Ascending aorta (tissue), 2 donors: ENCODE data around the gene SLC30A10. TPM values are rescaled to one million over a fixed set of nuclear protein-coding genes. Genes with fewer than 3 reads are reported as not detected.

ENCODE experiments used
- DNase-seq, 2 donors: peaks; one replicate each; pipeline ENCODE4 v3.0.0-alpha.2; 2019; ENCODE audit warnings: low spot score in 2 of 2
- H3K27ac ChIP-seq, 2 donors: fragments of 200-600 bp; sonication (generic); one replicate each; pipeline ENCODE4 v1.5.1; 2016 to 2017; ENCODE audit warnings: mild to moderate bottlenecking in 1 of 2
- H3K27me3 ChIP-seq: fragments of 200-600 bp; sonication (generic); one replicate; pipeline ENCODE4 v1.5.1; 2017
- H3K36me3 ChIP-seq, 2 donors: fragments of 200-600 bp; sonication (generic); one replicate each; pipeline ENCODE4 v1.5.1; 2016
- H3K4me1 ChIP-seq, 2 donors: fragments of 200-600 bp; sonication (generic); one replicate each; pipeline ENCODE4 v1.5.1; 2016 to 2017; ENCODE audit warnings: mild to moderate bottlenecking in 1 of 2
- H3K4me3 ChIP-seq, 2 donors: fragments of 200-600 bp; sonication (generic); one replicate each; pipeline ENCODE4 v1.5.1; 2016 to 2017; ENCODE audit warnings: mild to moderate bottlenecking in 1 of 2
- H3K9me3 ChIP-seq, 2 donors: fragments of 200-600 bp; sonication (generic); one replicate each; pipeline ENCODE4 v1.5.1; 2016
- CTCF ChIP-seq, 3 experiments: fragments of 200-600 bp in 2 of 3; fragments of 450-650 bp in 1 of 3; sonication (generic) in 2 of 3; IDR thresholded peaks; one replicate each; pipeline ENCODE4 v1.5.1; 2016 to 2019; ENCODE audit warnings: antibody characterized with exemption in 3 of 3, mild to moderate bottlenecking in 1 of 3, moderate library complexity in 1 of 3
- intact Hi-C: fragments of 100-400 bp; cut with DNase I; formaldehyde crosslinking; loops from one replicate; pipeline ENCODE4 v1.15.1; 2023
- total RNA-seq: library from RNA; depleted of rRNA; stranded (reverse); fragments of >200 nt; gene quantifications from one replicate; pipeline ENCODE4 v1.1.0, GENCODE V29; 2016

The SLC30A10 gene
- total RNA-seq, 1 donor from 2014 or later = not detected

GRCh38 chr1:219963432-219963831 is 35.1 kb upstream of the SLC30A10 start:
- no peaks in the 10 kb centered on the region for H3K4me1 ChIP-seq
- no peaks in the 10 kb centered on the region for H3K27me3 ChIP-seq
- H3K9me3 ChIP-seq = no peaks in the 10 kb centered on the region
- H3K27ac ChIP-seq = no peak overlapping the region
- peaks cover under 1 to 9% of the 10 kb centered on the region in 2 donors for H3K36me3 ChIP-seq
- no peak for DNase-seq
- no peak for TF ChIP-seq CTCF (IDR thresholded peaks at IDR 0.05)
- intact Hi-C loops = no loop called here
- H3K4me3 ChIP-seq = no peak overlapping the region

GRCh38 chr1:219961684-219962083 is 33.3 kb upstream of the SLC30A10 start:
- no peaks in the 10 kb centered on the region for H3K36me3 ChIP-seq
- no peak overlapping the region for H3K4me3 ChIP-seq
- no peaks in the 10 kb centered on the region for H3K4me1 ChIP-seq
- intact Hi-C loops = no loop called here
- H3K27ac ChIP-seq = no peak overlapping the region
- no peaks in the 10 kb centered on the region for H3K27me3 ChIP-seq
- DNase-seq = no peak
- H3K9me3 ChIP-seq = no peaks in the 10 kb centered on the region
- no peak for TF ChIP-seq CTCF (IDR thresholded peaks at IDR 0.05)

- Histone ChIP-seq H3K9me3 (no peaks in the 10 kb centered on the region), H3K27me3 (no peaks in the 10 kb centered on the region)
- no peak for TF ChIP-seq CTCF (IDR thresholded peaks at IDR 0.05)
Observed at GRCh38 chr1:219959540-219960203, 31.3 kb upstream of the SLC30A10 start.

GRCh38 chr1:219958875-219959417 is 30.6 kb upstream of the SLC30A10 start:
- H3K27ac ChIP-seq = no peak overlapping the region
- no peaks in the 10 kb centered on the region for H3K9me3 ChIP-seq
- intact Hi-C loops = no loop called here
- H3K36me3 ChIP-seq = no peaks in the 10 kb centered on the region
- no peak for DNase-seq
- H3K4me3 ChIP-seq = no peak overlapping the region
- H3K4me1 ChIP-seq = no peaks in the 10 kb centered on the region
- H3K27me3 ChIP-seq = no peaks in the 10 kb centered on the region
- no peak for TF ChIP-seq CTCF (IDR thresholded peaks at IDR 0.05)

More at GRCh38 chr1:219959540-219960203, 31.3 kb upstream of the SLC30A10 start:
- no peak overlapping the region for H3K4me3 ChIP-seq
- no peak overlapping the region for H3K27ac ChIP-seq
- intact Hi-C loops = no loop called here
- H3K4me1 ChIP-seq = no peaks in the 10 kb centered on the region
- DNase-seq = no peak
- no peaks in the 10 kb centered on the region for H3K36me3 ChIP-seq

- intact Hi-C loops = no loop called here
- no peaks in the 10 kb centered on the region for H3K9me3 ChIP-seq
- H3K27ac ChIP-seq = no peak overlapping the region
Observed at GRCh38 chr1:219954736-219955421, 26.5 kb upstream of the SLC30A10 start.

More at GRCh38 chr1:219954736-219955421, 26.5 kb upstream of the SLC30A10 start:
- no peaks in the 10 kb centered on the region for H3K4me1 ChIP-seq
- H3K27me3 ChIP-seq = no peaks in the 10 kb centered on the region
- no peak overlapping the region for H3K4me3 ChIP-seq
- TF ChIP-seq CTCF (IDR thresholded peaks at IDR 0.05) = no peak
- no peaks in the 10 kb centered on the region for H3K36me3 ChIP-seq
- no peak for DNase-seq
